NCI-H187 treated with DMSO at 0.1 percent for 48 hours (cell line): ENCODE measurements around the gene LEFTY2.
"Not testable (repeated sequence)": the region's sequence is repeated elsewhere in the genome, so short reads cannot be mapped to it uniquely, and the experiment has no call there.

Experiments
- DNase-seq: peaks from one replicate; lab custom pipeline; 2025; lab: John Stamatoyannopoulos, UW

The LEFTY2 gene

GRCh38 chr1:225903623-225904022 is 37.4 kb downstream of the LEFTY2 start:
- DNase-seq: no peak

- no peak for DNase-seq
Measured at GRCh38 chr1:225899044-225899925, 41.7 kb downstream of the LEFTY2 start.

- DNase-seq: no peak
Measured at GRCh38 chr1:225897595-225898514, 43.2 kb downstream of the LEFTY2 start.

- DNase-seq: no peak
Measured at GRCh38 chr1:225896937-225897549, 44.0 kb downstream of the LEFTY2 start.

- no peak for DNase-seq
Measured at GRCh38 chr1:225896494-225896893, 44.5 kb downstream of the LEFTY2 start.

- no peak for DNase-seq
Measured at GRCh38 chr1:225892307-225892706, 48.7 kb downstream of the LEFTY2 start.

- no peak for DNase-seq
Measured at GRCh38 chr1:225891229-225891972, 49.6 kb downstream of the LEFTY2 start.

- no peak for DNase-seq
Measured at GRCh38 chr1:225890346-225891228, 50.4 kb downstream of the LEFTY2 start.

GRCh38 chr1:225889743-225890142 is 51.3 kb downstream of the LEFTY2 start:
- DNase-seq: no peak

- DNase-seq: no peak
Measured at GRCh38 chr1:225888898-225889601, 52.0 kb downstream of the LEFTY2 start, which contains the start of gene LEFTY1. LEFTY1 (minus strand) TSS chr1:225889146; CDS start chr1:225889066, 80 bp downstream.

GRCh38 chr1:225888289-225888897 is 52.6 kb downstream of the LEFTY2 start:
- no peak for DNase-seq

- DNase-seq: not testable (repeated sequence)
Measured at GRCh38 chr1:225887554-225888288, 53.3 kb downstream of the LEFTY2 start.

- DNase-seq: no peak
Measured at GRCh38 chr1:225887030-225887314, 54.0 kb downstream of the LEFTY2 start.
